A549 (cell line): ENCODE data around the gene KIAA0040.

Experiments used
- CBX8 ChIP-seq: fragments of 200-600 bp; sonication (generic); IDR thresholded peaks from 2 replicates; pipeline ENCODE4 v1.6.1; 2016
- HEYL ChIP-seq: fragments of 250-450 bp; sonication (Bioruptor Pico); IDR thresholded peaks from 2 replicates; pipeline ENCODE4 v1.8.0; 2021; ENCODE audit warnings: mild to moderate bottlenecking, moderate library complexity
- POLR2A ChIP-seq: IDR thresholded peaks from 2 replicates; pipeline ENCODE4 v1.6.1; 2012; ENCODE audit warnings: mild to moderate bottlenecking, low read length
- RCOR1 ChIP-seq: fragments of 150-350 bp; IDR thresholded peaks from 2 replicates; pipeline ENCODE4 v1.6.1; 2014; ENCODE audit warnings: antibody characterized with exemption, low read length, low read depth
- RNF2 ChIP-seq: fragments of 200-600 bp; sonication (generic); IDR thresholded peaks from 2 replicates; pipeline ENCODE4 v1.6.1; 2016; ENCODE audit warnings: low read depth, mild to moderate bottlenecking, antibody characterized with exemption, moderate library complexity, borderline replicate concordance
- ZSCAN20 ChIP-seq: fragments of 250-450 bp; sonication (Bioruptor Pico); IDR thresholded peaks from 2 replicates; pipeline ENCODE4 v1.8.0; 2022; ENCODE audit warnings: mild to moderate bottlenecking, moderate library complexity
- TF ChIP-seq, protein P1 (sequence below): fragments of >200 bp; sonication (Bioruptor Twin); formaldehyde crosslinking; IDR thresholded peaks from 3 replicates; pipeline ENCODE4 v1.5.1; 2016
- TF ChIP-seq, protein P2 (sequence below): IDR thresholded peaks from 2 replicates; pipeline ENCODE4 v1.6.1; 2012
- TF ChIP-seq, protein P3 (sequence below): fragments of 200-600 bp; sonication (generic); IDR thresholded peaks from 2 replicates; pipeline ENCODE4 v1.6.1; 2016; ENCODE audit warnings: antibody characterized with exemption, mild to moderate bottlenecking, moderate library complexity

DNA sequence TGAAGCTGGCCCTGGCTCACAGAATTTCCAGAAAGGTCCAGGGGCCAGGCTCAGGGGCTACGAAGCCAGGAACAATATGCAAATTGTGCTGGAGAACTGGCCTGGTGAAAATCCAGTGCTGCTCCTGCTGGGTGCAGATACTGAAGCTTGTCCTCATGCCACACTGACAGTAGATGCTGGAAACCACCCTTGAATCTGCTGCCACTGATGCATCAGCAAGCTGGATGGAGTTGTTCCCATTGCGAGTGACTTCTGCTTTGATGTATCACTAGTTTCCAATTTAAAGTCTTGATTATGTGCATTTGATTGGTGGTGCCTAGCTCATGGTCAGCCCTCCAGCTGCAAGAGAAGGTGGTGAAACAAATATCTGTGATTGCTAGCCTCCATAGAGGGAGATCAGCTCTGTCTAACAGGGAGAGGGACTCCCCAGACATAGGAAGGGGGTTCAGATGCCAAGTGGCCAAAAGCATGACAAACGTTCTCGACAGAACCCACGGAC lies 11.0 kb upstream of the KIAA0040 start:
- TF ChIP-seq ZSCAN20 (CRISPR knock-in tag): no peak
- no peak for TF ChIP-seq POLR2A
- no peak for TF ChIP-seq RCOR1
- TF ChIP-seq, protein P1, sequence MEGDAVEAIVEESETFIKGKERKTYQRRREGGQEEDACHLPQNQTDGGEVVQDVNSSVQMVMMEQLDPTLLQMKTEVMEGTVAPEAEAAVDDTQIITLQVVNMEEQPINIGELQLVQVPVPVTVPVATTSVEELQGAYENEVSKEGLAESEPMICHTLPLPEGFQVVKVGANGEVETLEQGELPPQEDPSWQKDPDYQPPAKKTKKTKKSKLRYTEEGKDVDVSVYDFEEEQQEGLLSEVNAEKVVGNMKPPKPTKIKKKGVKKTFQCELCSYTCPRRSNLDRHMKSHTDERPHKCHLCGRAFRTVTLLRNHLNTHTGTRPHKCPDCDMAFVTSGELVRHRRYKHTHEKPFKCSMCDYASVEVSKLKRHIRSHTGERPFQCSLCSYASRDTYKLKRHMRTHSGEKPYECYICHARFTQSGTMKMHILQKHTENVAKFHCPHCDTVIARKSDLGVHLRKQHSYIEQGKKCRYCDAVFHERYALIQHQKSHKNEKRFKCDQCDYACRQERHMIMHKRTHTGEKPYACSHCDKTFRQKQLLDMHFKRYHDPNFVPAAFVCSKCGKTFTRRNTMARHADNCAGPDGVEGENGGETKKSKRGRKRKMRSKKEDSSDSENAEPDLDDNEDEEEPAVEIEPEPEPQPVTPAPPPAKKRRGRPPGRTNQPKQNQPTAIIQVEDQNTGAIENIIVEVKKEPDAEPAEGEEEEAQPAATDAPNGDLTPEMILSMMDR: no peak
- no peak for TF ChIP-seq RNF2
- TF ChIP-seq, protein P2, sequence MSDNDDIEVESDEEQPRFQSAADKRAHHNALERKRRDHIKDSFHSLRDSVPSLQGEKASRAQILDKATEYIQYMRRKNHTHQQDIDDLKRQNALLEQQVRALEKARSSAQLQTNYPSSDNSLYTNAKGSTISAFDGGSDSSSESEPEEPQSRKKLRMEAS: no peak
- TF ChIP-seq, protein P3, sequence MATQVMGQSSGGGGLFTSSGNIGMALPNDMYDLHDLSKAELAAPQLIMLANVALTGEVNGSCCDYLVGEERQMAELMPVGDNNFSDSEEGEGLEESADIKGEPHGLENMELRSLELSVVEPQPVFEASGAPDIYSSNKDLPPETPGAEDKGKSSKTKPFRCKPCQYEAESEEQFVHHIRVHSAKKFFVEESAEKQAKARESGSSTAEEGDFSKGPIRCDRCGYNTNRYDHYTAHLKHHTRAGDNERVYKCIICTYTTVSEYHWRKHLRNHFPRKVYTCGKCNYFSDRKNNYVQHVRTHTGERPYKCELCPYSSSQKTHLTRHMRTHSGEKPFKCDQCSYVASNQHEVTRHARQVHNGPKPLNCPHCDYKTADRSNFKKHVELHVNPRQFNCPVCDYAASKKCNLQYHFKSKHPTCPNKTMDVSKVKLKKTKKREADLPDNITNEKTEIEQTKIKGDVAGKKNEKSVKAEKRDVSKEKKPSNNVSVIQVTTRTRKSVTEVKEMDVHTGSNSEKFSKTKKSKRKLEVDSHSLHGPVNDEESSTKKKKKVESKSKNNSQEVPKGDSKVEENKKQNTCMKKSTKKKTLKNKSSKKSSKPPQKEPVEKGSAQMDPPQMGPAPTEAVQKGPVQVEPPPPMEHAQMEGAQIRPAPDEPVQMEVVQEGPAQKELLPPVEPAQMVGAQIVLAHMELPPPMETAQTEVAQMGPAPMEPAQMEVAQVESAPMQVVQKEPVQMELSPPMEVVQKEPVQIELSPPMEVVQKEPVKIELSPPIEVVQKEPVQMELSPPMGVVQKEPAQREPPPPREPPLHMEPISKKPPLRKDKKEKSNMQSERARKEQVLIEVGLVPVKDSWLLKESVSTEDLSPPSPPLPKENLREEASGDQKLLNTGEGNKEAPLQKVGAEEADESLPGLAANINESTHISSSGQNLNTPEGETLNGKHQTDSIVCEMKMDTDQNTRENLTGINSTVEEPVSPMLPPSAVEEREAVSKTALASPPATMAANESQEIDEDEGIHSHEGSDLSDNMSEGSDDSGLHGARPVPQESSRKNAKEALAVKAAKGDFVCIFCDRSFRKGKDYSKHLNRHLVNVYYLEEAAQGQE: no peak
- no peak for TF ChIP-seq CBX8
- no peak for TF ChIP-seq HEYL (CRISPR knock-in tag)
